Nephron (organoid): ENCODE results near the gene PNPLA1.
A peak's percentile ranks its signal among the peaks of the same experiment; 100 is the strongest.

ENCODE experiments used
- H3K27ac Mint-ChIP-seq, 3 experiments: 2 replicates each; pipeline ENCODE4 v1.8.0; 2020; ENCODE audit warnings: mixed read lengths in 3 of 3, mild to moderate bottlenecking in 2 of 3, moderate library complexity in 1 of 3
- H3K27me3 Mint-ChIP-seq: 2 replicates; pipeline ENCODE4 v1.8.0; 2021; ENCODE audit warnings: low read depth, mild to moderate bottlenecking, moderate library complexity, mixed read lengths
- H3K36me3 Mint-ChIP-seq: 2 replicates; pipeline ENCODE4 v1.8.0; 2020; ENCODE audit warnings: low read depth, mixed read lengths
- H3K4me1 Mint-ChIP-seq: 2 replicates; pipeline ENCODE4 v1.8.0; 2020; ENCODE audit warnings: mixed read lengths
- H3K4me3 Mint-ChIP-seq, 3 experiments: 2 replicates each; pipeline ENCODE4 v1.8.0; 2020; ENCODE audit warnings: mild to moderate bottlenecking in 3 of 3, mixed read lengths in 3 of 3, moderate library complexity in 2 of 3
- H3K9me3 Mint-ChIP-seq: 2 replicates; pipeline ENCODE4 v1.8.0; 2020; ENCODE audit warnings: mixed read lengths
- TF ChIP-seq, protein P1 (sequence below), 3 experiments: fragments of 200-600 bp; sonication (generic); IDR thresholded peaks; one replicate each; pipeline ENCODE4 v1.5.0; 2021; ENCODE audit warnings: antibody characterized with exemption in 3 of 3; ENCODE audit not compliant: unreplicated experiment in 3 of 3

PNPLA1 gene, protein sequence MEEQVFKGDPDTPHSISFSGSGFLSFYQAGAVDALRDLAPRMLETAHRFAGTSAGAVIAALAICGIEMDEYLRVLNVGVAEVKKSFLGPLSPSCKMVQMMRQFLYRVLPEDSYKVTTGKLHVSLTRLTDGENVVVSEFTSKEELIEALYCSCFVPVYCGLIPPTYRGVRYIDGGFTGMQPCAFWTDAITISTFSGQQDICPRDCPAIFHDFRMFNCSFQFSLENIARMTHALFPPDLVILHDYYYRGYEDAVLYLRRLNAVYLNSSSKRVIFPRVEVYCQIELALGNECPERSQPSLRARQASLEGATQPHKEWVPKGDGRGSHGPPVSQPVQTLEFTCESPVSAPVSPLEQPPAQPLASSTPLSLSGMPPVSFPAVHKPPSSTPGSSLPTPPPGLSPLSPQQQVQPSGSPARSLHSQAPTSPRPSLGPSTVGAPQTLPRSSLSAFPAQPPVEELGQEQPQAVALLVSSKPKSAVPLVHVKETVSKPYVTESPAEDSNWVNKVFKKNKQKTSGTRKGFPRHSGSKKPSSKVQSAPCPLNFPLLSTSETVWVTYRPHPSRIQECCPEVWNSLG

DNA sequence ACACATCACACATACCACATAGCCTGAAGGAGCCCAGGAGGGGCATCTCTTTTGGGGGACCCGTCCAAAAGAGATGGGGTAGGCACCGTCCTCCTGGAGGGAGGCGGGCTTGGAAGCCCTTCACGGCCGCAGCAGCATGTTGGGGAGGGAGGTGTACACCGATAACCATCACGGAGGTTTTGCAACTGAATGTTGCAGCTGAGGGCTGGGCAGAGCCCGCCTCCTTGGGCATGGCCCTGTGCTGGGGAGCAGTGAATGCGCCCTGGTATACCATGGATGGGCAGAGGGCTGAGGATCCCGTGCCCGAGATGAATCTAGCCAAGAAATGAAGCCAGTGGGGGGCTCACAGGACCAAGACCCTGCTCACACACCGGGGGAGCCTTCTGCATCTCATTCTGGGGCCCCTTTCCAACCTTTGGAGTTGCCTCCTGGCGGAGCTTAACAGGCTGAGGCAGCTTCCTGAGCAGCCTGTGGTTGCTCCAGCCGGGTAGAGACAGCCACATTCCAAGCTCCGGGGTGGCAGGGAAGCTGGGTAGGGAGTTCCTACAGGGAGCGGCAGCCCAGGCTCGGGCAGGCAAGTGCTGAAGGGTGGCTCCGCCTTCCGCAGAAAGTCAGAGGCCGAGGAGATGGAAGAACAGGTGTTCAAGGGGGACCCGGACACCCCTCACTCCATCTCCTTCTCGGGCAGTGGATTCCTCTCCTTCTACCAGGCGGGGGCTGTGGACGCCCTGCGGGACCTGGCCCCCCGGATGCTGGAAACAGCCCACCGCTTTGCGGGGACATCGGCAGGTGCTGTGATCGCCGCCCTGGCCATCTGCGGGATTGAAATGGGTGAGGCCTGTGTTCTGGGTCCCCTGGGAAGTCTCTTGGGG, at the start of gene PNPLA1:
Gene PNPLA1, plus strand, starts transcription at position 227 of the 872 bp plus-strand sequence. Its CDS starts 400 bp downstream, at position 627.
- Mint-ChIP-seq H3K36me3 (no peaks in the 10 kb centered on the region), H3K9me3 (peaks cover 10% of the 10 kb centered on the region), H3K27ac (no peak within 1 kb of the TSS), H3K4me3 (no peak within 1 kb of the TSS), H3K27me3 (peaks cover 21% of the 10 kb centered on the region), H3K4me1 (peaks cover 11% of the 10 kb centered on the region)
- TF ChIP-seq, protein P1, sequence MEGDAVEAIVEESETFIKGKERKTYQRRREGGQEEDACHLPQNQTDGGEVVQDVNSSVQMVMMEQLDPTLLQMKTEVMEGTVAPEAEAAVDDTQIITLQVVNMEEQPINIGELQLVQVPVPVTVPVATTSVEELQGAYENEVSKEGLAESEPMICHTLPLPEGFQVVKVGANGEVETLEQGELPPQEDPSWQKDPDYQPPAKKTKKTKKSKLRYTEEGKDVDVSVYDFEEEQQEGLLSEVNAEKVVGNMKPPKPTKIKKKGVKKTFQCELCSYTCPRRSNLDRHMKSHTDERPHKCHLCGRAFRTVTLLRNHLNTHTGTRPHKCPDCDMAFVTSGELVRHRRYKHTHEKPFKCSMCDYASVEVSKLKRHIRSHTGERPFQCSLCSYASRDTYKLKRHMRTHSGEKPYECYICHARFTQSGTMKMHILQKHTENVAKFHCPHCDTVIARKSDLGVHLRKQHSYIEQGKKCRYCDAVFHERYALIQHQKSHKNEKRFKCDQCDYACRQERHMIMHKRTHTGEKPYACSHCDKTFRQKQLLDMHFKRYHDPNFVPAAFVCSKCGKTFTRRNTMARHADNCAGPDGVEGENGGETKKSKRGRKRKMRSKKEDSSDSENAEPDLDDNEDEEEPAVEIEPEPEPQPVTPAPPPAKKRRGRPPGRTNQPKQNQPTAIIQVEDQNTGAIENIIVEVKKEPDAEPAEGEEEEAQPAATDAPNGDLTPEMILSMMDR (IDR thresholded peaks at IDR 0.05; ENCODE audit: unreplicated experiment in 3 of 3): no peak

DNA sequence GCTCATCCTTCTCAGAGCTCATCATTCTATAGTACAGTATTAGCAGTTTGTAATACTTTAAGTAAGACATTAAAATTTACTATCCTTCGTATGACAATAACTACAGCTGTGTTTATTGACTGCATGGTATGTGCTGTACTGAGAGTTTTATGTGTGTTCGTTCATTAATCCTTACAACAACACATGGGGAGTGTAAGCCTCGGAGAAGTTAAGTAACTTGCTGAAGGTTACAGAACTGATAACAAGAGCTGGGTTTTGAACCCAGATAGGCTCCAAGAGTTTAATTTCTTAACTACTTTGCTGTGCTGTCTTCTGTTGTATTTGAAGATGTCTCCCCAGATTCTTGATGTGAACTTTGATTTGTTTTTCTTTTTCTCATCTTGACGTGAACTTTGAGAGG, 49.6 kb upstream of the PNPLA1 start:
- H3K4me3 Mint-ChIP-seq: no peak overlapping the region
- TF ChIP-seq, protein P1 (IDR thresholded peaks at IDR 0.05; ENCODE audit: unreplicated experiment in 3 of 3): no peak
- H3K4me1 Mint-ChIP-seq: no peaks in the 10 kb centered on the region
- peaks cover 74% of the 10 kb centered on the region for H3K36me3 Mint-ChIP-seq
- peak overlapping the region in 1 of 3 experiments; percentile 37 for H3K27ac Mint-ChIP-seq
- no peaks in the 10 kb centered on the region for H3K27me3 Mint-ChIP-seq
- no peaks in the 10 kb centered on the region for H3K9me3 Mint-ChIP-seq

DNA sequence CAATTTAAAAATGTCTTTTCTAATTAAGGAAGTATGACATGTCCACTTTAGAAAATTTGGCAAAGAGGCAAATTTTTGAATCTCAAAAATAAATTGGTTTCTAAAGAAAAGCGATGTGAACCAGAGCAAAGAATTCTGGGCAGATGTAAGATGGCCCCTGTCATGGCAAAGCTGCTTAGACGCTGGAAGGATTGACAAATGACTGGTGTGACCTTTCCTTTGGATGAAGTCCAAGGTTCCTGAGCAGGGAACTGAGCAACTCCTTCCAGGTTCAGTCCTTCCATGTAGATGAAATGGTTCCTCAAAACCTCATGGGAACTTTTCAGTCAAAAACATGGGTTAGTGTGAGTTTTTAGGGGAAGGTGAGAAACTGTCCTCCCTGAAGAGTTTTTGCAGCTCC, 48.2 kb upstream of the PNPLA1 start:
- no peak overlapping the region for H3K4me3 Mint-ChIP-seq
- H3K4me1 Mint-ChIP-seq: peaks cover 5% of the 10 kb centered on the region
- no peak overlapping the region for H3K27ac Mint-ChIP-seq
- H3K9me3 Mint-ChIP-seq: no peaks in the 10 kb centered on the region
- peaks cover 73% of the 10 kb centered on the region for H3K36me3 Mint-ChIP-seq
- TF ChIP-seq, protein P1 (IDR thresholded peaks at IDR 0.05; ENCODE audit: unreplicated experiment in 3 of 3): no peak
- no peaks in the 10 kb centered on the region for H3K27me3 Mint-ChIP-seq

DNA sequence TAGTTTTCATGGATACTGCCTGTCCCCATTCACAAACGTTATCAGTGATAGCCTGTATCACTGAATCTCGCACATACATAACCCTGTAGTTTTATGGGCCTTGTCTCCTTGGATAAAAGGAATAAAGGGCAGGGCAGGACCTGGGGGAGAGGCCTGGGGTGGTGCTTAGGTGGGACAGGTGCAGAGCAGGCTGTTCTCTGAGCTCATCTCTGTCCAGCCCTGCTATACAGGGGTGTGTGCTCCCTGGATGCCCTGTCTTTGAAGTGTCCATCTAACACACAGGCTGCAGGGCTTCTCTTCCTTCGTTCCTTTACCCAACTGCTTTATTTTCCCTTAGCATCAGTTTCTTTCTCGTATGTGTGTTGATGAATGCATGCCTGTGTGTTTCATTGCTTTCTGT, 46.9 kb upstream of the PNPLA1 start:
- no peak overlapping the region for H3K4me3 Mint-ChIP-seq
- H3K36me3 Mint-ChIP-seq: peaks cover 74% of the 10 kb centered on the region
- peaks cover 5% of the 10 kb centered on the region for H3K4me1 Mint-ChIP-seq
- TF ChIP-seq, protein P1 (IDR thresholded peaks at IDR 0.05; ENCODE audit: unreplicated experiment in 3 of 3): no peak
- no peaks in the 10 kb centered on the region for H3K27me3 Mint-ChIP-seq
- H3K9me3 Mint-ChIP-seq: no peaks in the 10 kb centered on the region
- no peak overlapping the region for H3K27ac Mint-ChIP-seq

DNA sequence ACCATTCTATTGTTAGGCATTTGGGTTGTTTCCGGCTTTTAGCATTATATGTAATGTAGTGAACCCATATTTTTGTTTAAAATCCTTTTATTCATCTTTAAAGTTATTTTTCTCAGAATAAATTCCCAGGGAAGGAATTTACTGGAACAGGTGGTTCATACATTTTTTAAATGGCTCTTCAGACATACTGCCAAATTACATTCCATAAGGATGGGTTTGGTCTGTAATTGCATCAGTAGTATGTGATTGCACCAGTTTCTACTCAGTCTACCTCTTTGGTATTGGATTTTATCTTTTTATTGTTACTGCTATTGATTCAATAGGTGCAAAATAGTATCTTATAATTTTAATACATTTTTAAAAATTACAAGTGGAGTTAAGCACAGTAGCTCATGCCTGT, 46.2 kb upstream of the PNPLA1 start:
- peaks cover 5% of the 10 kb centered on the region for H3K4me1 Mint-ChIP-seq
- H3K36me3 Mint-ChIP-seq: peaks cover 74% of the 10 kb centered on the region
- H3K4me3 Mint-ChIP-seq: no peak overlapping the region
- no peaks in the 10 kb centered on the region for H3K27me3 Mint-ChIP-seq
- peak overlapping the region in 1 of 3 experiments; percentile 37 for H3K27ac Mint-ChIP-seq
- H3K9me3 Mint-ChIP-seq: no peaks in the 10 kb centered on the region
- TF ChIP-seq, protein P1 (IDR thresholded peaks at IDR 0.05; ENCODE audit: unreplicated experiment in 3 of 3): no peak
